Sigmoid colon (tissue), 4 donors: ENCODE data around the gene CELSR2.
A peak's percentile ranks its signal among the peaks of the same experiment; 100 is the strongest.

Source experiments
- EP300 ChIP-seq, 4 donors: sonication (generic); formaldehyde crosslinking; IDR thresholded peaks; one replicate each; pipeline ENCODE4 v1.6.1; 2017; ENCODE audit warnings: antibody characterized with exemption in 4 of 4
- POLR2A ChIP-seq, 2 donors: fragments of 450-650 bp; IDR thresholded peaks; one replicate each; pipeline ENCODE4 v1.6.1; 2016; ENCODE audit warnings: antibody characterized with exemption in 2 of 2, mild to moderate bottlenecking in 2 of 2, moderate library complexity in 2 of 2
- POLR2AphosphoS5 ChIP-seq, 4 donors: sonication (generic); formaldehyde crosslinking; IDR thresholded peaks; one replicate each; pipeline ENCODE4 v1.6.1; 2017; ENCODE audit warnings: antibody characterized with exemption in 4 of 4
- TF ChIP-seq, protein P1 (sequence below), 4 experiments: fragments of 450-650 bp in 3 of 4; fragments of 200-600 bp in 1 of 4; IDR thresholded peaks; one replicate each; pipeline ENCODE4 v1.5.1; 2016 to 2019; ENCODE audit warnings: antibody characterized with exemption in 4 of 4, mild to moderate bottlenecking in 3 of 4, moderate library complexity in 2 of 4

DNA sequence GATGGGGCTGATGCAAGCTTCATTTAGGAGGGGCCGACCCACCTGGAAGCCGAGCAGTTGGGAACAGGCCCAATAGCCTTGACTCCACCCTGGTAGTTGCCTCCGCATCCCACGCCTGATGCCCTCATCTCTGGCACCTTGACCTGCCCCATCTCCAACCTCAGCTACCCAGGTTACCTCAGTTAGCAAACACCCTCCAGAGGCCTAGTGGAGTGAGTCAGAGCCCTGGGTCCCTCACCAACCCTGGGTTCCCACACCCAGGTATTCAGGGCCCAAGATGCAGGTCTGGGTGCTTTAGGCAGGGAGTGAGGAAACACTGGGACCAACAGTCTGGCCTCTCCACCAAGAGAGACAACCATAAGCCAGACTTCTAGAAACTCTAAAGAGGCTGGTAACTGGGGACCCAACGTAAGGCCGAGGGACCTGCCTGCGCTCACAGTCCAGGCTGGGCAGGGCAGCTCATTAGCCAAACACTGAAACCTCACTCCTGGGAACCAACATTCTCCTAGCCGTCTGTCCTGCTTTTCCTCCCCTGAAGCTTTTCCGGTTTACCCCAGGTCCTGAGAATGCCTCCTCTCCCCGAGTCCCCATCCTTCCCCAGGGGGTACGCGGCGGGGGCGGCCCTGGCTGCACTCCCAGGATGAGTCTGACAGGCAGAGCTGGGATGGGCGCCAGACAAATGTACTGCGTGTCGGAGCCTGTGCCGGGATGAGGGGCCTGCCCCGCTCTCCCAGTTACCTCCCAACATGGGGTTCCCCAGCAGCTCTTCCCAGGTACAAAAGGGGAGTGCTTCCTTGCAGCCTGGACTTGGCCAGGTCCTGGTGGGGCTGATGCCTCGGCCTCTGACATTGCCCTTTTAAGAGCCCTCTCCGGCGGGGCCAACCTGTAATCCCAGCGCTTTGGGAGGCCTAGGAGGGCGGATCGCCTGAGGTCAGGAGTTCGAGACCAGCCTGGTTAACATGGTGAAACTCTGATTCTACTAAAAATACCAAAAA lies 8.9 kb upstream of the CELSR2 start:
- TF ChIP-seq, protein P1, sequence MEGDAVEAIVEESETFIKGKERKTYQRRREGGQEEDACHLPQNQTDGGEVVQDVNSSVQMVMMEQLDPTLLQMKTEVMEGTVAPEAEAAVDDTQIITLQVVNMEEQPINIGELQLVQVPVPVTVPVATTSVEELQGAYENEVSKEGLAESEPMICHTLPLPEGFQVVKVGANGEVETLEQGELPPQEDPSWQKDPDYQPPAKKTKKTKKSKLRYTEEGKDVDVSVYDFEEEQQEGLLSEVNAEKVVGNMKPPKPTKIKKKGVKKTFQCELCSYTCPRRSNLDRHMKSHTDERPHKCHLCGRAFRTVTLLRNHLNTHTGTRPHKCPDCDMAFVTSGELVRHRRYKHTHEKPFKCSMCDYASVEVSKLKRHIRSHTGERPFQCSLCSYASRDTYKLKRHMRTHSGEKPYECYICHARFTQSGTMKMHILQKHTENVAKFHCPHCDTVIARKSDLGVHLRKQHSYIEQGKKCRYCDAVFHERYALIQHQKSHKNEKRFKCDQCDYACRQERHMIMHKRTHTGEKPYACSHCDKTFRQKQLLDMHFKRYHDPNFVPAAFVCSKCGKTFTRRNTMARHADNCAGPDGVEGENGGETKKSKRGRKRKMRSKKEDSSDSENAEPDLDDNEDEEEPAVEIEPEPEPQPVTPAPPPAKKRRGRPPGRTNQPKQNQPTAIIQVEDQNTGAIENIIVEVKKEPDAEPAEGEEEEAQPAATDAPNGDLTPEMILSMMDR (IDR thresholded peaks at IDR 0.05), result no peak
- peak in 2 of 4 donors; percentile 42 to 60 for TF ChIP-seq POLR2AphosphoS5 (IDR thresholded peaks at IDR 0.05)
- TF ChIP-seq POLR2A (IDR thresholded peaks at IDR 0.05), result no peak
- TF ChIP-seq EP300 (IDR thresholded peaks at IDR 0.05), result no peak
